ENCODE measurements around the gene GPRIN1. TPM values are rescaled to one million over a fixed set of nuclear protein-coding genes. Genes with fewer than 3 reads are reported as not detected.
A peak's percentile ranks its signal among the peaks of the same experiment; 100 is the strongest.

Gene GPRIN1
- 1.7 TPM for polyA plus RNA-seq (2012; ENCODE audit: low read depth, missing spikeins)

DNA sequence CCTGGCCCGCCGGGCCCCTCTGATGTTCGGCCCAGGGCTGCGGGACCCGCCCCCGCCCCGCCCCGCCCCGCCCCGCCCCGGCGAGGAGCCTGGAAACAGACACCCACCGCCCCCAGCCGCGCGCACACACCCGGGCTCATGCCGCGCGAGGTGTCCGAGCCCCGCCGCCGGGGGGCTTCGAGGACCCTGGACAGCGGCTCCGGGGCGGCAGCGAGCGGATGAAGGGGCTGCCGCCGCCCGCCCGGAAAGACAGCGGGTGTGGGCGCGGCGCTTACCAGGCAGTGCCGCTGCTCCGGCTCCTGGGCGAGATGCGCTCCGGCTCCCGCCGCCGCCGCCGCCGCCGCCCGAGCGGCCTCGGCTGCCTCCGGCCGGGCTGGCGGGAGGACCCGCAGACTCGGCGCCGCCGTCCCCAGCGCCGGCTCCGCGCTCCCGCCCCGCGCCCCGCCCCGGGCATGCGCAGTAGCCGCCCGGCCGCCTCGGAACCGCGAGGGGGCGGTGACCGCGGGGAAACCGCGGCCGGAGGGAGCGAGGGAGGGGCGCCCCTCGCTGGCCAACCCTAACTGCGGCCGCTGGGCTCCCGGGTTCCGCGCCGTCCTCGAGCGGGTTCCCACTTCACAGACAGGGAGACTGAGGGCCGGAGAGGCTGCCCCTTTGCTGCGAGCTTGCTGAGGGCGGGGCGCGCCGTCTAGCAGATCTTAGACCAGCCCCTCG is at the start of gene GPRIN1:
Gene GPRIN1 (minus strand): TSS at position 433 of the 711 bp plus-strand sequence. CDS start 10,322 bp downstream, outside the sequence.
- TF ChIP-seq POLR2AphosphoS5 (IDR thresholded peaks at IDR 0.05; ENCODE audit: low read depth, low read length) (no peak), SPI1 (IDR thresholded peaks at IDR 0.05; ENCODE audit: low read depth, low read length) (no peak), TAF1 (IDR thresholded peaks at IDR 0.05; ENCODE audit: low read depth, low read length) (no peak), POU2F2 (IDR thresholded peaks at IDR 0.05; ENCODE audit: low read depth, low read length) (no peak), POLR2A (IDR thresholded peaks at IDR 0.05; ENCODE audit: low read depth, low read length) (no peak), PAX5 (IDR thresholded peaks at IDR 0.05; ENCODE audit: insufficient read depth, low read length, severe bottlenecking) (no peak)
- peak; percentile 96 for FAIRE-seq
- DNase-seq (ENCODE audit: insufficient read length, low spot score) = peak; percentile 97

DNA sequence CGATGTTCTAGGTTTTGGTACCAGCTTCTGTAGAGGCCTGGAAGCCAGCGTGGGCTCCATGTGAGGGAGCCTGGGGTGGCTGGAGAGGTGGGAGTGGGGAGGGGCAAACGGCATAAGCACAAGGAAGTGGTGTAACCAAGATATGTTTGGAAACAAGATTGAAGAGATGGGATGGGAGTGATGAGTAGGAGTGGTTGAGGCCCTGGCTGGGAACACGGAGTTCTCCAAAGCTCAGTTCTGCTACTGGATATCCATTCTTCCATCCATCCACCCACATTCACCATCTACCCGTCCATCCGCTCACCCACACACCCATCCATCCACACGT is 49.5 kb upstream of the GPRIN1 start:
- FAIRE-seq (no peak), DNase-seq (ENCODE audit: insufficient read length, low spot score) (no peak)
- no peak for TF ChIP-seq POLR2A (IDR thresholded peaks at IDR 0.05; ENCODE audit: low read depth, low read length)
- TF ChIP-seq POU2F2 (IDR thresholded peaks at IDR 0.05; ENCODE audit: low read depth, low read length) = no peak
- no peak for TF ChIP-seq POLR2AphosphoS5 (IDR thresholded peaks at IDR 0.05; ENCODE audit: low read depth, low read length)
- TF ChIP-seq TAF1 (IDR thresholded peaks at IDR 0.05; ENCODE audit: low read depth, low read length) = no peak
- TF ChIP-seq SPI1 (IDR thresholded peaks at IDR 0.05; ENCODE audit: low read depth, low read length) = no peak
- TF ChIP-seq PAX5 (IDR thresholded peaks at IDR 0.05; ENCODE audit: insufficient read depth, low read length, severe bottlenecking) = no peak

DNA sequence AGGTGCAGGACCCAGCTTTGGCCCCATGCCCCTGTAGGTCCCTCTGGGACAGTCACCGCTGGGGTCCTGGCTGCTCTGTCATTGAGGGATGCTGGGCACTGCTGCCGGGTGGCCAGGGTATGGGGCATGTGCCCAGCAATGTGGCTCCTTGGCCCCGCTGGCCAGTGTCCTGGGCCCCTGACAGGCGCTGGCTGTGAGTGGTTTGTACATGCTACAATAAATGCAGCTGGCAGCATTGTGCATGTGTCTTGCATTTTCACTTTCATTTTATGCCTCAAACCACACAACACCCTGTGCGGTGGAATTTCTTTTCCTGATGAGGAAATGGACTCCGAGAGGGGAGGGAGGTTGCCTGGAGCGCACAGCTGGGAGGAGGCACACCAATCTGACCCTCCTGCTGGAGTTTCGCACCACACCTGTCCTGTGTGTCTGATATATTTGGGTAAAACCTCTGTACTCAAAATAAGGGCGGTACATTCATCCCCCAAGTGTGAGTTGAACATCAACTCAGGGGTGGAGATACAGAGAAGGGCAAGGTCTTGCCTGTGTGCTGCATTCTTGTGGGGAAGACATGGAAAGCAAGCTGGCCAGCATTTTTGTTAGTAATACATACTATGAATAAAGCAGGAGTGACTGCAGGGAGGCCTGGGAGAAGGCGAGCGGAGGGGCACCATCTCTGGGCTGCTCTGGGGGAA is 49.0 kb upstream of the GPRIN1 start:
- TF ChIP-seq SPI1 (IDR thresholded peaks at IDR 0.05; ENCODE audit: low read depth, low read length) (peak; percentile 31; the same call in 1 of the 2 replicates), POLR2AphosphoS5 (IDR thresholded peaks at IDR 0.05; ENCODE audit: low read depth, low read length) (no peak), TAF1 (IDR thresholded peaks at IDR 0.05; ENCODE audit: low read depth, low read length) (no peak), POLR2A (IDR thresholded peaks at IDR 0.05; ENCODE audit: low read depth, low read length) (no peak), POU2F2 (IDR thresholded peaks at IDR 0.05; ENCODE audit: low read depth, low read length) (no peak), PAX5 (IDR thresholded peaks at IDR 0.05; ENCODE audit: insufficient read depth, low read length, severe bottlenecking) (no peak)
- DNase-seq (ENCODE audit: insufficient read length, low spot score) (no peak), FAIRE-seq (peak; percentile 88)

DNA sequence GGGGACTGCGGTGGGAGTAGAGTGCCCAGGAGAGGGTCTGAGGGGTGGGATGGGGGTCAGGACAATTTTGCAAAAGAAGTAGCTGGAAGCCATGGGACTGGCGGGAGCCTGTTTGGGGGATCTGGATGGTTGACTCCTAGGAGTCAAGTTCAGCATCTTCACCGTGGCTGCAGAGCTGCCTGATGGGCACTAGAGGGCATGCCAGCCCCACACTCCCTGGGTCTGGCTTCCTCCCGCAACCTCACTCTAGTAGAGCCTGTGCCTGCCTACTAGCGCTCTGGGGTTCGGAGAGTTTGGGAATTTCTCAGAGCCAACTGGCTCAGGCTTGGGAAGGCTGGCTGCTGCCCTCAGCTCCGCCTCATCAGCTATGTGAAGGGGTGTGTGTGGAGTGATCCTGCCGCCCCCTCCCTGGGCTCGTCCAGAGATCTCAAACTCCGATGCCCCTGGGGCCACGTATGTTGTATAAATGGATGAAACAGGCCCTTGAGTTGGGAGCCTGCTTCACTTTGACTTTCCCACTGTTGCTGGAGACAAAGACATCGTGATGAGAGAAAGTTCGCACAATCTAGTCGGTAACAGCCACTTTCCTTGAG is 48.1 kb upstream of the GPRIN1 start:
- peak; percentile 73 for DNase-seq (ENCODE audit: insufficient read length, low spot score)
- peak; percentile 96 for FAIRE-seq
- TF ChIP-seq POLR2AphosphoS5 (IDR thresholded peaks at IDR 0.05; ENCODE audit: low read depth, low read length) = no peak
- TF ChIP-seq SPI1 (IDR thresholded peaks at IDR 0.05; ENCODE audit: low read depth, low read length) = peak; percentile 19; the same call in 1 of the 2 replicates

DNA sequence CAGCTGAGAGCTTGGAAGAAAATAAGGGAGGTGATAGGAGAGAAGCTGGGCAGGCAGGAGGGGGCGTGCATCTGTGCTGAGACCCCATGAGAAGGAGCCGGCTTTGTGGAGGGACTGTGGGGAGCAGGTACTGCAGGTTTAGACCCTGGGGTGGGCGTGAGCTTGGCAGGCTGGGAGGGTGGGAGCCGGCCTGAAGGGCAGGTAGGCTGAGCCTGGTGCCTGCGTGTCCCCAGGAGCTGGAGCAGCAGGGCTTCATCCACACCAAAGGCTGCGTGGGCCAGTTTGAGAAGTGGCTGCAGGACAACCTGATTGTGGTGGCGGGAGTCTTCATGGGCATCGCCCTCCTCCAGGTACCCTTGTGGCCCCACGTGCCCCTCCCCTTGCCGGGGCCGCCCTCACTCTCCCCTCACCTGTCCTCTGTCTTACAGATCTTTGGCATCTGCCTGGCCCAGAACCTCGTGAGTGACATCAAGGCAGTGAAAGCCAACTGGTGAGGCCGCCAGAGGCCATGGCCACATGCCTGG is 46.6 kb upstream of the GPRIN1 start:
- TF ChIP-seq TAF1 (IDR thresholded peaks at IDR 0.05; ENCODE audit: low read depth, low read length) (no peak), POLR2AphosphoS5 (IDR thresholded peaks at IDR 0.05; ENCODE audit: low read depth, low read length) (no peak), POLR2A (IDR thresholded peaks at IDR 0.05; ENCODE audit: low read depth, low read length) (no peak), PAX5 (IDR thresholded peaks at IDR 0.05; ENCODE audit: insufficient read depth, low read length, severe bottlenecking) (no peak), POU2F2 (IDR thresholded peaks at IDR 0.05; ENCODE audit: low read depth, low read length) (no peak), SPI1 (IDR thresholded peaks at IDR 0.05; ENCODE audit: low read depth, low read length) (no peak)
- no peak for DNase-seq (ENCODE audit: insufficient read length, low spot score)
- FAIRE-seq = no peak

DNA sequence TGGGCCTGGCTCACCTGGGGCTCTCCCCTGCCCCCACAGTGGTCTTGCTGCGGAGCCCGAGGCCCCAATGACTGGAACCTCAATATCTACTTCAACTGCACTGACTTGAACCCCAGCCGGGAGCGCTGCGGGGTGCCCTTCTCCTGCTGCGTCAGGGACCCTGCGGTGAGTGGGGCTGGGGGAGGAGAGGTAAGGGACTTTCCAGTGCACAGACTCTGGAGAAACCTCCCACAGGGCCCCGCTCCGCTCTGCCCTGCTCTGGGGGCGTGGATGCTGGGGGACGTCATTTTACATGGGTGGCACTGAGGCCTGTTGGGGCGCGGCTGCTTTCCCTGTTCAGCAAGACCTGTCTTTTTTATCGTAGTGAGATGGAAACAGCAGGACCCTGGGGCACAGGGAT is 44.9 kb upstream of the GPRIN1 start:
- no peak for FAIRE-seq
- no peak for TF ChIP-seq PAX5 (IDR thresholded peaks at IDR 0.05; ENCODE audit: insufficient read depth, low read length, severe bottlenecking)
- no peak for TF ChIP-seq POLR2A (IDR thresholded peaks at IDR 0.05; ENCODE audit: low read depth, low read length)
- TF ChIP-seq POLR2AphosphoS5 (IDR thresholded peaks at IDR 0.05; ENCODE audit: low read depth, low read length) = no peak
- no peak for TF ChIP-seq POU2F2 (IDR thresholded peaks at IDR 0.05; ENCODE audit: low read depth, low read length)
- no peak for TF ChIP-seq TAF1 (IDR thresholded peaks at IDR 0.05; ENCODE audit: low read depth, low read length)
- TF ChIP-seq SPI1 (IDR thresholded peaks at IDR 0.05; ENCODE audit: low read depth, low read length) = no peak
- DNase-seq (ENCODE audit: insufficient read length, low spot score) = no peak

DNA sequence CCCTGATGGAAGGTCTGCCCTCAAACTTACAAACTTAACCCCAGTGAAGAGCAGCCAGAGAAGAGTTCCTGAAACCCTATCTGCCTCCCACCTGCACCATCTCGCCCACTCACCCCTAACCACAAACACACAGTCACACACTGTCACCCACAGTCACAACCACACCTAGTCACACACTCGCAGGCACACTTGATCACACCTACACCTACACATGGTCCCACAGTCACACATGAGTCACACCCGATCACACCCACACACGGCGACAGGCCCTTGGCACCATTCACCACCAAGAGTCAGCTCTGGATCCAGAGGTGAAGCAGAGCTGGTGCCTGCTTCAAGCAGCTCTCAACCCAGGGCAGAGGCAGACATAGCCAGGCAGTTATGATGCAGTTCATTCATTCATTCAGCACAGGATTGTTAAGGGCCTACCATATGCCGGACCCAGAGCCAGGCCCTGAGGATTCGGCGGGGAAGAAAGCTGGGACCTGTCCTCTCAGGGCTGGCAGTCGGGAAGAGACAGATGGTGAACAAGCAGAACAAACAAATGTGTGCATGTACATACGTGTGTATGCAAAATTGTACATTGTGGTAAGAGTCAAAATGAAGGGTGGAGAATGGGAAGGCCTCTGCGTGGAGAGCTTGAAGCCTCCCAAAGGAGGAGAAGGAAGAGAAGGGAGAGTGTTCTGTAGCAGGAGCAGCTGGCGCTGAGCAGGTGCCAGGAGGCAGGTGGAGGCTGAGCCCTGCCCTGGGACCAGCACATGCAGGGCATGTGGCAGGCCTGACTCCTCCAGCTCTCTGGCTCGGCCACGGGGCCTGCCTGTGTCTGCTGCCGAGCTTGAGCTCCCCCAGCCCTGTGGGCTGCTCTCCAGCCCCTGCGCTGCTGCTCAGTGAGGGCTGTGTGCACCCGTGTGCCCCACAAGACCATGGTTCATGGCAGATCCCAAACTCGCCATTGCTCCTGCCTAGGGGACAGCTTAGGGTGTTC is 43.7 kb upstream of the GPRIN1 start:
- DNase-seq (ENCODE audit: insufficient read length, low spot score) (no peak), FAIRE-seq (peak; percentile 93)
- peak; percentile 47; the same call in 1 of the 2 replicates for TF ChIP-seq POU2F2 (IDR thresholded peaks at IDR 0.05; ENCODE audit: low read depth, low read length)
- no peak for TF ChIP-seq TAF1 (IDR thresholded peaks at IDR 0.05; ENCODE audit: low read depth, low read length)

DNA sequence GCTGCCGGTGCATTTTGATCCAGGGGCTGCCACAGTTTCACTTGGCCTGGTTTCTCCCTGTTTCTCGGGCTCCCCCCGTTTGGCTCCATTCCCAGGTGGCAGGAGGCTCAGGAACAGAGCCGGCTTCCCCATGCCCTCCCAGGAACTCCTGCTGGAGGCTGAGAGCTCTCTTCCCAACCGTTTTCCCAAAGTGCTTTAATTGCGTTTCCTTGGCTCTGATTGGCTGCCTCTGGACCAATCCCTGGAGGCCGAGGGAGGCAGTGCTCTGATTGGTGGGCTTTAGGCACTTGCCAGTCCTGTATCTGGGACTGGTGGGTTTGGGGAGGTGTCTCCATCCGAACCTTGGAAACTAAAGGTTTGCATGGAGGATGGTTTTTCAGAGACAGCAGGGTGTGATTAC is 42.2 kb upstream of the GPRIN1 start:
- no peak for TF ChIP-seq POLR2AphosphoS5 (IDR thresholded peaks at IDR 0.05; ENCODE audit: low read depth, low read length)
- TF ChIP-seq SPI1 (IDR thresholded peaks at IDR 0.05; ENCODE audit: low read depth, low read length) = no peak
- TF ChIP-seq POLR2A (IDR thresholded peaks at IDR 0.05; ENCODE audit: low read depth, low read length) = no peak
- TF ChIP-seq POU2F2 (IDR thresholded peaks at IDR 0.05; ENCODE audit: low read depth, low read length) = no peak
- no peak for TF ChIP-seq TAF1 (IDR thresholded peaks at IDR 0.05; ENCODE audit: low read depth, low read length)
- no peak for TF ChIP-seq PAX5 (IDR thresholded peaks at IDR 0.05; ENCODE audit: insufficient read depth, low read length, severe bottlenecking)
- FAIRE-seq (no peak), DNase-seq (ENCODE audit: insufficient read length, low spot score) (no peak)
